NCI-H2107 treated with DMSO at 0.1 percent for 48 hours (cell line): ENCODE measurements around the gene NIBAN1.
"Not testable (repeated sequence)": the region's sequence is repeated elsewhere in the genome, so short reads cannot be mapped to it uniquely, and the experiment has no call there.

Experiments used
- DNase-seq: peaks from one replicate; lab custom pipeline; 2025; ENCODE audit not compliant: unreplicated experiment; lab: John Stamatoyannopoulos, UW

Gene NIBAN1

GRCh38 chr1:184974056-184974836 is at the start of gene NIBAN1:
Gene NIBAN1 (minus strand): TSS chr1:184974508. CDS start chr1:184974356, 152 bp downstream.
- peak; percentile 42 for DNase-seq

DNA sequence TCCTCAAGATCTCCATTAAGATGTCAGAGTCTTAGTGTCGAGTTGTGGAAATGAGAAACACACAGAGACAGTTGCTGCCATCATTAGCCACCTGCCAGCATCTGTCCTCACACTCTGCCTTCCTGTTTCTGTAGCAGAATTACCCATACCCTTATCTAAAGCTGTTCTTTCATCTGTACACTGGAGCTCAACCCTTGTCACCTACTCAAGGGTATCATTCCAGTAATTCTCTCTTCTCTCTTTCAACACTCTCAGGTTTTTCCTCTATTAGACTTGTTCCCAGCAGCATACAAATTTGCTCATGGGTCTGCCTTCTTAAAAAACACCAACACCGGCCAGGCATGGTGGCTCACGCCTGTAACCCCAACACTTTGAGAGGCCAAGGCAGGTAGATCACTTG is 43.7 kb upstream of the NIBAN1 start:
- no peak for DNase-seq

- DNase-seq: no peak
These were observed 43.0 kb upstream of the NIBAN1 start for GRCh38 chr1:185017338-185017737.

GRCh38 chr1:185016880-185017279 is 42.6 kb upstream of the NIBAN1 start:
- DNase-seq: no peak

DNA sequence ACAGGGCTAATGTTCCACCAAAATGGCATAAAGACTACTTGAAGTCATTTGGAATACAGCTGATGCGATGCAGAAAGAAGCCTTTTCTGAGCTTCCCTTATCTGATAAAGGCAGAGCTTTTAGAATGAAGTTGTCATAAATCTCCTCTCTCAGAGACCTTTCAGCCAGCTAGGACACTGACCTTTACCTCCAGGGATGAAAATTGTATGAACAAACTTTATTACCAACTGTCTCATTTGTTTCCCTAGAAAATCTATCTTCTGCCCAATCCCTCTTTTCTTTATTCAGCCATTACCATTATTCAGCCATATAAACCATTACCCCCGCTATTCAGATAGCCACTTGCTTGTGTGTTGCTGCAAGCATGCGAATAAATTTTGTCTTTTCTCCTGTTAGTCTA is 41.3 kb upstream of the NIBAN1 start:
- DNase-seq: no peak

GRCh38 chr1:185014941-185015340 is 40.6 kb upstream of the NIBAN1 start:
- DNase-seq: no peak

- DNase-seq: no peak
These were observed 36.1 kb upstream of the NIBAN1 start for GRCh38 chr1:185010361-185010760.

- DNase-seq: peak; percentile 73
These were observed 34.5 kb upstream of the NIBAN1 start for GRCh38 chr1:185008838-185009237.

- not testable (repeated sequence) for DNase-seq
These were observed 27.1 kb upstream of the NIBAN1 start for GRCh38 chr1:185001312-185001880.

DNA sequence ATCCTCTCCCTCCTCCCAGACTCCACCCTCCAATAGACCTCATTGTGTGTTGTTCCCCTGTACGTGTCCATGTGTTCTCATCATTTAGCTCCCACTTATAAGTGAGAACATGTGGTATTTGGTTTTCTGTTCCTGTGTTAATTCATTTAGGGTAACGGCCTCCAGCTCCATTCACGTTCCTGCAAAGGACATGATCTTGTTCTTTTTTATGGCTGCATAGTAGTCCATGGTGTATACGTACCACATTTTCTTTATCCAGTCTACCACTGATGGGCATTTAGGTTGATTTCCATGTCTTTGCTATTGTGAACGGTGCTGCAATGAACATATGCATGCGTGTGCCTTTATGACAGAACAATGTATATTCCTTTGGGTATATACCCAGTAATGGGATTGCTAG is 25.7 kb upstream of the NIBAN1 start:
- not testable (repeated sequence) for DNase-seq

DNA sequence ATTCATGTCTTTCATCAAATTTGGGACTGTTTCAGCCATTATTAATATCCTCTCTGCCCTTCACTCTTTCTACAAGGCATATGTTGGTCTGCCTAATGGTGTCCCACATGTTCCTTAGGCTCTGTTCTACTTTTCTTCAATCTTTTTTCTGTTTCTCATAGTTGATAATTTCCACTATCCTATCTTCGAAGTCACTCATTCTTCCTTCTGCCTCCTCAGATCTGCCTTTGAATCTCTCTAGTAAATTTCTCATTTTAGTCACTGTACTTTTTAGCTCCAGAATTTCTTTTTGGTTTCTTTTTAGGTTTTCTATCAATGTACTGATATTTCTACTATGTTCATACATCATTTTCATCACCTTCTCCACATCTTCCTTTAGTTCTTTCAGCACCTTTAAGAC is 20.0 kb upstream of the NIBAN1 start:
- DNase-seq: no peak

DNA sequence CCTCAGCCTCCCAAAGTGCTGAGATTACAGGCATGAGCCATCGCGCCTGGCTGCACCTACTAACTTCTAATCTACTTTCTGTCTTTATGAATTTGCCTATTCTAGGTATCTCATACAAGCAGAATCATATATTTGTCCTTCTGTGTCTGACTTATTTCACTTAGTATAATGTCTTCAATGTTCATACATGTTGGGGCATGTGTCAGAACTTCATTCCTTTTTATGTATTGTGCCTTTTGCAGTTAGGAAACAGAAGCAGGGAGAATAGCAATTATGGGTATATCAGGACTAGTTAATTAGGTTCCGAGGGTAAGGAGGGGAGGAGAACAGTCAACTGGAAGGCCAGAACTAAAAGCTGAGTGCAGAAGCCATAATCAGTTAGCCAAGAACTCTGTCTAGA is 18.0 kb upstream of the NIBAN1 start:
- no peak for DNase-seq

DNA sequence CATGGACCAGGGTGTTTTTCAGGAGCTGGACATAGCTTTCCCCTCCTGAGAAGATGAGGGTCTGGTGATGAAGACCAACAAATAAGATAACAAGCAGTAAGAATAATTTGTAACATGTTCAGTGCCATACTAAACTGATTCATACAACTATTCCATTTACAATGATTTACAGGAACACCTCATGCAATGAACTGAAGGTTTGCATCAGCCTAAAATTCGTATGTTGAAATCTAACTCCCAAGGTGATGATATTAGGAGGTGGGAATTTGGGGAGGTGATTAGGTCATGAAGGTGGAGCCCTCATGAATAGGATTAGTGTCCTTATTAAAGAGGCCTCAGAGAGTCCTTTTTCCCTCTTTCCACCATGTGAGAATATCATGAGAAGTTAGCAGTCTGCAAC is 15.9 kb upstream of the NIBAN1 start:
- DNase-seq: no peak

GRCh38 chr1:184988506-184988905 is 14.2 kb upstream of the NIBAN1 start:
- DNase-seq: no peak

DNA sequence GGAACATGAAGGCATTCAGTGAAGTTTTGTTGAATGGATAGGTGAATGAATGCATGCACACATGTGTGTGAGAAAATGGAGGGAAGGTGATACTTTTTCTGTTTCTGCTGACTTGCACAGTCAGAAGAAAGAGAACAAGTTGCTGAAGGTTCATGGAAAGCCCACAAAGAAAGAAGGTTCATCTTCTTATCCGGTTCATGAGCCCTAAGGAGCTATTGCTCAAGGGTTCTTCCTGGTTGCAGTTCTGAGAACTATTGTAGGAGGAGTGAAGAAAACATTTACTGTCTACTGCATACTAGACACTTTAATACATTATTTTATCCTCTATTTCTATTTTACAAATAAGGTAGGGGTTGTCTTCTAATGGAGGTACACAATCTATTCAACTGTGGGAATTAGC is 13.4 kb upstream of the NIBAN1 start:
- no peak for DNase-seq

DNA sequence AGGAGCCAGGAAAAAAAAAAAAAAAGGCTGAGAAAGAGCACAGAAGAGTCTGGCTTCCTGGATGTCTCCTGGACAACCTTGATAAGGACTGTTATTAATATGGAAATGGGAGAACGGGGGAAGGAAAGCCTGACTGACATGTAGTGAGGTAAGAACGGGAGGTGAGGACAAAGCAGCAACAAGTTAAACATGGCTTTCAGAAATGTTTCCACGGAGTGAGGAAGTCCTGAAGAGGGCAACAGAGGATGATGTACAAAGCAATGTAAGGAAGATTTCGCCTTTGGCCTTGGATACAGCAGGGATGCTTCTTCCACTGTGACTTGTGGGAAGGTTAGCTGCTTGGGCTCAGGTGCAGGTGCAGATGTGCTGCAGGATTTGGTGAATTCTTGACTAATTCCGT is 11.9 kb upstream of the NIBAN1 start:
- DNase-seq: no peak

DNA sequence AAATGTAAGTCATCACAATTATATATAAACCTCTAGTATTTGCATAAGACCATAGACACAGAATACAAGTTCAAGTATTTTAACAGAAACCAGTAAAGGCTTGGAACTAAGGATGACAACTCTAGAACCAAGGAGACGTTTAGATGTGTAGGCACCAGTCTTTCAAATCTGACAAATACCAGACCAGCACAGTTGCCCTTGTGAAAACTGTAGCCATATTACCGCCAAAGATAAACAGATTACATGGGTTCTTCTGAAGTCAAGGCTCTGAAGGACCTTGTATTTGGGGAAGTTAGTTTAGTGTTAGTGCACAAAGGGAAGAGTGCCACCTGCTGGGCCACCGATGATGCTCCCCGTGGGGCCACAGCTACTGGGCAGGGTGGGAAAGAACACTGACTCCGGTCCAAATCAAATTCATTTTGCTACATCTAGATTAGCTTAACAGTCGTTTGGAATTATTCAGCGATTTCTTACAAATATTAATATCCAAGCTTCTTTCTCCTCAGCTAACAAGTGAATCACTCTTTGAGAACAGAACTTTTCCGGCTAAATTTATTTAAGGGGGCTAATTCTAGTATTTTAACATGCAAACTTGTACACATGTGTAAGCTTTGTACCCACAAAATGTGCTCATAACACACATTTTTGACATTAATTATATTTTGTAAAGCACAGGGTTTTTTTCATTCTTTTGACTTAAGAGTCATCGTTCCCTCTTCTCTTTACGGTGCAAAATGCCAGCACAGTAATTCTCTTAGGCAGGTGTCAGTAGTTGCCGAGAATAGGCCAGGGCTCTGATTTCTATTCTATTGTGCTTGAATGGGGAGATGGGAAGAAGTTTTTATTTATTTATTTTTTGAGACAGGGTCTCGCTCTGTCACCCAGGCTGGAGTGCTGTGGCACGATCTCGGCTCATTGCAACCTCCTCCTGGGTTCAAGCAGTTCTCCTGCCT is 8.0 kb upstream of the NIBAN1 start:
- DNase-seq: peak; percentile 80

DNA sequence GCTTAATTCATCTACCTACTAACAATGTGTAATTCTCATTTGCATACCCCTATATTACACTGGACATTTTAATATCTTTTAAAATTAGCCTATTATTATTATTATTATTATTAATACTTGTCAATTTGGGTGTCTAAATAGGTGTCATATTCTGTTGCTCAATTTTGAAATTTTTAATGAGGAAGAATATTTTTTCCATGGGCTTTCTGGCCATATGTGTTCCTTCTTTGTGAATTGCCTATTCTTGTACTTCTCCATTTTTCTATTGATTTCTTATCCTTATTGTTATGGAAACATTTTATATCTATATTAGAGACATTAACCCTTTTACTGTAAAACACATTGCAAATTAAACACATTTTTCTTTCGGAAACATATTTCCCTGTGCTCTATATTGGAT is 6.4 kb upstream of the NIBAN1 start:
- no peak for DNase-seq

GRCh38 chr1:184975208-184975870 is 1.0 kb upstream of the NIBAN1 start:
- no peak for DNase-seq

DNA sequence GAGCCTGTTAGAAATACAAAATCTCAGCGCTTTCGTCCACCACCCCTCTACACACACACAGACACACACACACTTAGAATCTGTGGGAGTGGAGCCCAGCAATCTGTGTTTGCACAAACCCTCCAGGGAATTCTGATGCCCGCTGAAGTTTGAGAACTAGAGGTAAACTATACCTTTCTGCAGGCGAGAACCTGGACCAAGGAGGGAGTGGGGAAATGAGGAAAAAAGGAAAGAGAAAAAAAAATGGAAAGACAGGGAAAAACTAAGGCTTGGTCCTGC is 468 bp upstream of the NIBAN1 start:
- no peak for DNase-seq

- DNase-seq: peak; percentile 46
These were observed 844 bp downstream of the NIBAN1 start for GRCh38 chr1:184973272-184974055.
